ENCODE measurements around the gene GPR137.

GRCh38 chr11:64306563-64306875 lies 20.9 kb downstream of the GPR137 start:
- TF ChIP-seq POLR2A (IDR thresholded peaks at IDR 0.05; ENCODE audit: low read depth, low read length) (no peak), POLR2AphosphoS5 (IDR thresholded peaks at IDR 0.05; ENCODE audit: low read depth, low read length) (no peak), PAX5 (IDR thresholded peaks at IDR 0.05; ENCODE audit: insufficient read depth, low read length, severe bottlenecking) (no peak)
